ENCODE results near the gene FSCN2. TPM values are rescaled to one million over a fixed set of nuclear protein-coding genes. Genes with fewer than 3 reads are reported as not detected.

The FSCN2 gene
- total and polyA plus RNA-seq, 8 donors, result 2.5 to 15.3 (median 10.7) TPM

DNA sequence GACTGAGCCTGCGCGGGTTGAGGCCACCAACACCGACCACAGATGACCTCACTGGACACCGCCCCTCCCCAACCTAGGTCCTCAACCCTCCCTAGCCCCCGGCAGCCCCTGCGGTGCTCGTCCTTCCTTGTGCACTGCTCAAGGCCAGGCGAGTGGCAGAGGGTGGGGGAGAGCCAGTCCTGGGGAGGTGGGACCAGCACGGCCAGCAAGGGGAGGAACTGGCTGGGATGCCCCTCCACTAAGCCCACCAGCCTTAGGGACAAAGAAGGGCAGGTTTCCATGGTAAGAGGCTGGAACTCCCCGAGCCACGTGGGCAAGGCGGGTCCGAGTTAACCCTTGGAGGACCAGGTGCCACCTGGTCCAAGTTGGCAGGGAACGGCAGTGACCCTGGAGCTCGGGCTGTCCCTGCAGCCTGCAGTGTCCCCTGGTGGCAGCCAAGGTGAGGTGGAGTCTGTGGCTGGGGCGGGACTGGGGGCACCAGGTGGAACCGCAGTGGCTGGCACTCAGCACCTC is 9.2 kb downstream of the FSCN2 start:
- TF ChIP-seq CTCF (IDR thresholded peaks at IDR 0.05), result peak; percentile 66 to 85 (median 69)
- Histone ChIP-seq H3K9me3 (no peaks in the 10 kb centered on the region), H3K27ac (peak overlapping the region; percentile 58 to 85 (median 73)), H3K27me3 (no peaks in the 10 kb centered on the region), H3K4me1 (peaks cover 0 to 17% (median 0%) of the 10 kb centered on the region in 3 donors), H3K4me3 (peak overlapping the region; percentile 1 to 58 (median 26)), H3K36me3 (peaks cover 0 to 10% (median 0%) of the 10 kb centered on the region in 3 donors)
- DNase-seq (peak; percentile 78 to 95 (median 86)), FAIRE-seq (no peak), ATAC-seq (peak; percentile 60 to 81 (median 76))
- intact Hi-C loops (cut with DNase I), result loop anchor here in 1 of 3 donors (5.0 kb wide), 1 partner anchor 395 kb away; no protein-coding TSS in a partner anchor
- WGBS, 2 donors, result 7 to 9% methylated on average over 15 to 17 of the region's 17 CpGs

- Histone ChIP-seq H3K9me3 (no peaks in the 10 kb centered on the region), H3K4me3 (peak overlapping the region in 2 of 4 donors; percentile 33 to 58), H3K27me3 (no peaks in the 10 kb centered on the region), H3K27ac (peak overlapping the region; percentile 58 to 85 (median 73)), H3K4me1 (peaks cover 0 to 17% (median 0%) of the 10 kb centered on the region in 3 donors), H3K36me3 (peaks cover 0 to 10% (median 0%) of the 10 kb centered on the region in 3 donors)
- intact Hi-C loops (cut with DNase I), result loop anchor here in 1 of 3 donors (5.0 kb wide), 1 partner anchor 396 kb away; no protein-coding TSS in a partner anchor
- 35% methylated on average over 26 of the region's 26 CpGs for WGBS, 2 donors
- no peak for TF ChIP-seq CTCF (IDR thresholded peaks at IDR 0.05)
- DNase-seq (peak in 5 of 6 donors; percentile 80 to 94 (median 86)), FAIRE-seq (no peak), ATAC-seq (peak; percentile 51 to 57 (median 56))
Measured at GRCh38 chr17:81537856-81538555, 9.8 kb downstream of the FSCN2 start.

- FAIRE-seq (no peak), DNase-seq (peak in 4 of 6 donors; percentile 28 to 79 (median 44)), ATAC-seq (no peak)
- H3K4me3 ChIP-seq, result peak overlapping the region in 1 of 4 donors; percentile 58
- intact Hi-C loops (cut with DNase I), result loop anchor here in 1 of 3 donors (5.0 kb wide), 1 partner anchor 397 kb away; no protein-coding TSS in a partner anchor
- no peaks in the 10 kb centered on the region for H3K9me3 ChIP-seq
- TF ChIP-seq CTCF (IDR thresholded peaks at IDR 0.05), result no peak
- no peaks in the 10 kb centered on the region for H3K27me3 ChIP-seq
- H3K4me1 ChIP-seq, result peaks cover 0 to 17% (median 0%) of the 10 kb centered on the region in 3 donors
- 85 to 86% methylated on average over 24 to 26 of the region's 26 CpGs for WGBS, 2 donors
- H3K27ac ChIP-seq, result peak overlapping the region in 1 of 4 donors; percentile 58
- H3K36me3 ChIP-seq, result peaks cover 0 to 10% (median 0%) of the 10 kb centered on the region in 3 donors
Measured at GRCh38 chr17:81538651-81539570, 10.7 kb downstream of the FSCN2 start.

DNA sequence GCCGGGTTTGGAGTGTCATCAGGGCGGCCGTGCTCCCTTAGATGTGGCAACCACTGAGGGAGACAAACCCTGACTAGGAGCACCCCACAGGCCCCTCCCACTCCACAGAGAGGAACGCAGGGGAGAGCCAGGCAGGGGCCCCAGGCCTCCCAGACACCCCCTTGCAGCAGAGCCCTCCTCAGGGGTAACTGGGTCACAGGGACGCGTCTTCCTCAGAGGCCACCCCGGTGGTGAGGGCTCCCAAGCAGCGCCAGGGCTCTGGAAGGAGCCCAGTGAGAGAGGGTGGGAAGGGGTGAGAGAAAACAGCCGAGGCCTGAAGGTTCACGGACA is 11.4 kb downstream of the FSCN2 start:
- DNase-seq, result peak in 3 of 6 donors; percentile 30 to 77 (median 38)
- no peaks in the 10 kb centered on the region for H3K9me3 ChIP-seq
- ATAC-seq, result no peak
- H3K27me3 ChIP-seq, result no peaks in the 10 kb centered on the region
- H3K4me3 ChIP-seq, result no peak overlapping the region
- H3K4me1 ChIP-seq, result peaks cover 0 to 13% (median 0%) of the 10 kb centered on the region in 3 donors
- TF ChIP-seq CTCF (IDR thresholded peaks at IDR 0.05), result no peak
- FAIRE-seq, result no peak
- H3K36me3 ChIP-seq, result peaks cover 0 to 10% (median 0%) of the 10 kb centered on the region in 3 donors
- intact Hi-C loops (cut with DNase I), result loop anchor here in 1 of 3 donors (5.0 kb wide), 1 partner anchor 397 kb away; no protein-coding TSS in a partner anchor
- no peak overlapping the region for H3K27ac ChIP-seq
- 80 to 81% methylated on average over 10 of the region's 10 CpGs for WGBS, 2 donors

Data from pancreas (tissue), 10 donors.